ENCODE measurements around the gene C6orf47.

- TF ChIP-seq CTCF (IDR thresholded peaks at IDR 0.05; ENCODE audit: extremely low read depth in 1 of 2, insufficient read depth in 1 of 2, low read depth in 1 of 2, low read length in 2 of 2) (no peak), EZH2 (IDR thresholded peaks at IDR 0.05; ENCODE audit: borderline replicate concordance, low read depth, low read length, severe bottlenecking) (no peak), MYC (IDR thresholded peaks at IDR 0.05; ENCODE audit: low read depth, low read length) (no peak), POLR2A (IDR thresholded peaks at IDR 0.05; ENCODE audit: low read depth, low read length) (no peak), POLR2AphosphoS5 (IDR thresholded peaks at IDR 0.05; ENCODE audit: insufficient read depth, low read depth, low read length) (no peak), MAX (IDR thresholded peaks at IDR 0.05; ENCODE audit: insufficient read depth, insufficient read length) (no peak), FOS (IDR thresholded peaks at IDR 0.05; ENCODE audit: borderline replicate concordance, insufficient read depth, low read length) (no peak), GATA2 (IDR thresholded peaks at IDR 0.05; ENCODE audit: insufficient read depth, insufficient read length, low read depth, low read length) (no peak), JUN (IDR thresholded peaks at IDR 0.05; ENCODE audit: borderline replicate concordance, insufficient read depth, insufficient read length, low read depth) (no peak)
Observed at GRCh38 chr6:31655349-31656237, 5.0 kb downstream of the C6orf47 start, which contains the start of gene APOM.

Data from endothelial cell of umbilical vein (primary cell).